CD14-positive monocyte (primary cell): ENCODE data around the gene LDLRAD4. TPM values are rescaled to one million over a fixed set of nuclear protein-coding genes. Genes with fewer than 3 reads are reported as not detected.
A peak's percentile ranks its signal among the peaks of the same experiment; 100 is the strongest.

ENCODE experiments used
- DNase-seq, 3 donors: peaks; one replicate each; pipeline ENCODE4 v3.0.0-alpha.2; 2011 to 2022
- H2AFZ ChIP-seq: 2 replicates; pipeline ENCODE4 v1.6.0; 2012; ENCODE audit warnings: mild to moderate bottlenecking, low read depth, low read length, inconsistent platforms; ENCODE audit not compliant: insufficient read depth, poor library complexity, severe bottlenecking
- H3K27ac ChIP-seq, 2 donors: 1 replicate in 1 of 2; 2 replicates in 1 of 2; pipeline ENCODE4 v1.5.1; 2012 to 2013; ENCODE audit warnings: low read length in 2 of 2, control low read depth in 1 of 2, inconsistent platforms in 1 of 2, low read depth in 1 of 2, mild to moderate bottlenecking in 1 of 2
- H3K27me3 ChIP-seq, 2 donors: one replicate each; pipeline versions ENCODE4 v1.6.0 to v1.6.1; 2011 to 2013; ENCODE audit warnings: low read length in 2 of 2; ENCODE audit not compliant: control insufficient read depth in 2 of 2, insufficient read depth in 2 of 2
- H3K36me3 ChIP-seq, 2 donors: replicated peaks in 1 of 2; 1 replicate in 1 of 2; 2 replicates in 1 of 2; pipeline versions ENCODE4 v1.5.1 to v1.6.1; 2012 to 2013; ENCODE audit warnings: low read length in 2 of 2, control low read depth in 1 of 2, inconsistent platforms in 1 of 2, mild to moderate bottlenecking in 1 of 2; ENCODE audit not compliant: insufficient read depth in 2 of 2, control insufficient read depth in 1 of 2
- H3K4me1 ChIP-seq, 2 donors: 1 replicate in 1 of 2; 2 replicates in 1 of 2; pipeline versions ENCODE4 v1.5.1 to v1.6.1; 2012 to 2013; ENCODE audit warnings: low read length in 2 of 2, control low read depth in 1 of 2, inconsistent platforms in 1 of 2, mild to moderate bottlenecking in 1 of 2, moderate library complexity in 1 of 2; ENCODE audit not compliant: insufficient read depth in 2 of 2, control insufficient read depth in 1 of 2
- H3K4me2 ChIP-seq: replicated peaks from 2 replicates; pipeline ENCODE3; 2012; ENCODE audit warnings: low read length, moderate library complexity, mild to moderate bottlenecking; ENCODE audit not compliant: poor library complexity, severe bottlenecking; ENCODE audit errors: extremely low read depth
- H3K4me3 ChIP-seq, 3 experiments: fragments of 200-600 bp in 1 of 3; sonication (generic) in 1 of 3; replicated peaks in 1 of 3; 1 replicate in 2 of 3; 2 replicates in 1 of 3; pipeline ENCODE4 v1.5.1; 2011 to 2013; ENCODE audit warnings: low read length in 3 of 3, mild to moderate bottlenecking in 3 of 3, control low read depth in 2 of 3, low read depth in 2 of 3, inconsistent platforms in 1 of 3, moderate library complexity in 1 of 3
- H3K79me2 ChIP-seq: 2 replicates; pipeline ENCODE4 v1.6.0; 2012; ENCODE audit warnings: mild to moderate bottlenecking, control low read depth, inconsistent platforms, low read length, moderate library complexity; ENCODE audit not compliant: insufficient read depth
- H3K9ac ChIP-seq: 2 replicates; pipeline ENCODE4 v1.6.0; 2017; ENCODE audit warnings: low read length, mild to moderate bottlenecking; ENCODE audit not compliant: insufficient read depth, poor library complexity, severe bottlenecking
- H3K9me3 ChIP-seq, 2 donors: replicated peaks in 1 of 2; 1 replicate in 1 of 2; 2 replicates in 1 of 2; pipeline versions ENCODE4 v1.5.1 to v1.6.1; 2012 to 2013; ENCODE audit warnings: low read length in 2 of 2, control low read depth in 1 of 2; ENCODE audit not compliant: control insufficient read depth in 1 of 2, insufficient read depth in 1 of 2
- H4K20me1 ChIP-seq: 2 replicates; pipeline ENCODE4 v1.6.0; 2012; ENCODE audit warnings: mild to moderate bottlenecking, low read length, control low read depth, moderate library complexity; ENCODE audit not compliant: insufficient read depth
- H3K27ac Mint-ChIP-seq, 7 donors: one replicate each; pipeline ENCODE4 v1.8.0; 2020; ENCODE audit warnings: mild to moderate bottlenecking in 7 of 7, mixed read lengths in 7 of 7, moderate library complexity in 6 of 7, inconsistent platforms in 2 of 7
- H3K27me3 Mint-ChIP-seq, 3 donors: one replicate each; pipeline ENCODE4 v1.8.0; 2021 to 2022; ENCODE audit warnings: low read depth in 3 of 3, mild to moderate bottlenecking in 3 of 3, mixed read lengths in 3 of 3, moderate library complexity in 3 of 3, inconsistent platforms in 1 of 3
- H3K36me3 Mint-ChIP-seq, 2 donors: one replicate each; pipeline ENCODE4 v1.8.0; 2020; ENCODE audit warnings: mixed read lengths in 2 of 2, inconsistent platforms in 1 of 2, mild to moderate bottlenecking in 1 of 2
- H3K4me1 Mint-ChIP-seq: one replicate; pipeline ENCODE4 v1.8.0; 2020; ENCODE audit warnings: mild to moderate bottlenecking, mixed read lengths
- H3K4me3 Mint-ChIP-seq, 2 donors: one replicate each; pipeline ENCODE4 v1.8.0; 2020; ENCODE audit warnings: mild to moderate bottlenecking in 2 of 2, mixed read lengths in 2 of 2, moderate library complexity in 1 of 2
- H3K9me3 Mint-ChIP-seq, 7 donors: one replicate each; pipeline ENCODE4 v1.8.0; 2020 to 2022; ENCODE audit warnings: mixed read lengths in 7 of 7, mild to moderate bottlenecking in 6 of 7, moderate library complexity in 6 of 7, inconsistent platforms in 2 of 7
- CTCF ChIP-seq: fragments of 200-600 bp; IDR thresholded peaks from one replicate; pipeline ENCODE4 v1.8.0; 2022; ENCODE audit warnings: antibody characterized with exemption, mild to moderate bottlenecking
- WGBS: methylation state at CpG from one replicate; pipeline ENCODE4 v1.1.5; 2013; ENCODE audit warnings: missing lambda C conversion rate; ENCODE audit not compliant: insufficient coverage; 5-methylcytosine and 5-hydroxymethylcytosine counted together
- intact Hi-C, 2 donors: fragments of 100-400 bp; cut with micrococcal nuclease; formaldehyde crosslinking; loops; one replicate each; pipeline versions ENCODE4 v1.15.0 to v1.15.1; 2023
- polyA plus RNA-seq, 3 donors: library from polyadenylated mRNA; depleted of rRNA in 1 of 3; unstranded in 2 of 3; stranded (reverse) in 1 of 3; fragments of 300-500 nt in 2 of 3; fragments of >200 nt in 1 of 3; fragmentation: Illumina TruSeq in 2 of 3; gene quantifications; 1 replicate in 2 of 3; 2 replicates in 1 of 3; pipeline ENCODE4 v1.2.3, GENCODE V29; 2012 to 2021

LDLRAD4 gene
- polyA plus RNA-seq, 3 donors = 13.5 to 15.4 (median 13.8) TPM

DNA sequence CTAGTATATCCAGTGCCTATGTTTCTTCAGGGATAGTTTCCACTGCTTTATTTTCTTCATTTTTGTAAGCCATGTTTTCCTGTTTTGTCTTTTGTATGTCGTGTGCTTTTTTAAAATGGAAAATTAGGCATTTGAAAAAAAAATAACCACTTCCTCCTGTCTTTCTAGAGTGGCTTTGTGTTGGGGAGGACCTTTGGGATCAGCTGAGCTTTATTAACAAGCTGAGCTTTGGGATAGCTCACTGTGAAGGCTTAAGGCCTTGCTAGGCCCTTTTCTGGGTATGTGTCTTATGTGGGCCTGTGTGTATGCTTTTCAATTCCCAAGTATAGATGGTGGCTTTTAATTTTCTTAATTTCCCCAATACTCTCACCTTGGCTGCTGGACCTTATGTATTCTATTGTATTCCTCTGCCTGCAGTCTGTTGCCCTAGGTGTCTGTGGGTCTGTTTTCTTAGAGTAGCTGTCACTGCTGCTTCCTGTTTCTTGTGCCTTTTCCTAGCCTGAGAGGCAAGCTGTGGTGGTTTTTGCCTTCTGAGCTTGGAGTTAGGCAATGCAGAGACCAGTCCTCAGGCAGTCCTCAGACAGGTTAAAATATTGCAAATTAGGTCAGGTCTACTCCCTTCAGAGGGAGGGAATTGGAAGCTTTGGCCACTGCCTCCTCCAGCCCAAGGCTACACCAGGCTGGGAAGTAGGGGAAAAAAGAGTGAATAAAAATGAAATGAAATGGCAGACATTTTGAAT is 134.7 kb downstream of the LDLRAD4 start:
- no peak overlapping the region for H2AFZ ChIP-seq
- no peak overlapping the region for H3K4me3 ChIP-seq
- peak overlapping the region; percentile 77 to 92 (median 87) for H3K27ac Mint-ChIP-seq
- H3K27ac ChIP-seq = peak overlapping the region; percentile 44 to 65
- H3K9me3 Mint-ChIP-seq = peaks cover 7 to 23% (median 17%) of the 10 kb centered on the region in 7 donors
- H3K9me3 ChIP-seq = peaks cover 11 to 12% of the 10 kb centered on the region in 2 donors
- H3K79me2 ChIP-seq = peaks cover 3% of the 10 kb centered on the region
- H4K20me1 ChIP-seq = no peaks in the 10 kb centered on the region
- H3K4me2 ChIP-seq = no peak overlapping the region
- no peak overlapping the region for H3K9ac ChIP-seq
- peaks cover 24% of the 10 kb centered on the region for H3K4me1 Mint-ChIP-seq
- no CpG with 5 or more reads among the region's 1 CpG for WGBS
- H3K36me3 ChIP-seq = no peaks in the 10 kb centered on the region
- H3K27me3 Mint-ChIP-seq = peaks cover 0 to 2% (median 0%) of the 10 kb centered on the region in 3 donors
- H3K4me1 ChIP-seq = peaks cover 24% of the 10 kb centered on the region in 2 donors
- TF ChIP-seq CTCF = no peak
- H3K36me3 Mint-ChIP-seq = peaks cover 0 to 3% of the 10 kb centered on the region in 2 donors
- DNase-seq = peak; percentile 35 to 57 (median 44)
- intact Hi-C loops = no loop called here
- no peaks in the 10 kb centered on the region for H3K27me3 ChIP-seq
- peak overlapping the region in 1 of 2 donors; percentile 37 for H3K4me3 Mint-ChIP-seq

- H3K27ac Mint-ChIP-seq = no peak overlapping the region
- no peak overlapping the region for H3K4me3 Mint-ChIP-seq
Observed at GRCh38 chr18:13354402-13354801, 135.8 kb downstream of the LDLRAD4 start.

More at GRCh38 chr18:13354402-13354801, 135.8 kb downstream of the LDLRAD4 start:
- H3K9me3 Mint-ChIP-seq = peaks cover 0 to 13% (median 10%) of the 10 kb centered on the region in 7 donors
- Histone ChIP-seq H3K27ac (no peak overlapping the region), H3K36me3 (no peaks in the 10 kb centered on the region), H3K27me3 (no peaks in the 10 kb centered on the region), H3K9ac (no peak overlapping the region), H3K4me1 (peaks cover 31 to 32% of the 10 kb centered on the region in 2 donors), H3K4me3 (no peak overlapping the region), H3K79me2 (peaks cover 3% of the 10 kb centered on the region), H2AFZ (no peak overlapping the region), H3K9me3 (peaks cover 0 to 3% of the 10 kb centered on the region in 2 donors), H4K20me1 (no peaks in the 10 kb centered on the region), H3K4me2 (no peak overlapping the region)
- intact Hi-C loops = no loop called here
- peaks cover 32% of the 10 kb centered on the region for H3K4me1 Mint-ChIP-seq
- no CpG with 5 or more reads among the region's 1 CpG for WGBS
- TF ChIP-seq CTCF = no peak
- H3K27me3 Mint-ChIP-seq = no peaks in the 10 kb centered on the region
- peak in 1 of 3 donors; percentile 41 for DNase-seq
- peaks cover 0 to 3% of the 10 kb centered on the region in 2 donors for H3K36me3 Mint-ChIP-seq
